A549 treated with Mapracorat at 1 μM for 4 hours (cell line): Measurements from ENCODE around the gene PTCD3. TPM values are rescaled to one million over a fixed set of nuclear protein-coding genes. Genes with fewer than 3 reads are reported as not detected.

ENCODE experiments used
- total RNA-seq: library from RNA; stranded (reverse); fragments of 200-300 nt; extraction: Qiagen RNA extraction; gene quantifications from 5 replicates; pipeline ENCODE4 v1.2.3, GENCODE V29; 2022

The PTCD3 gene
- total RNA-seq = 63.0 to 75.6 TPM (median 68.1 TPM) in 5 replicates

DNA sequence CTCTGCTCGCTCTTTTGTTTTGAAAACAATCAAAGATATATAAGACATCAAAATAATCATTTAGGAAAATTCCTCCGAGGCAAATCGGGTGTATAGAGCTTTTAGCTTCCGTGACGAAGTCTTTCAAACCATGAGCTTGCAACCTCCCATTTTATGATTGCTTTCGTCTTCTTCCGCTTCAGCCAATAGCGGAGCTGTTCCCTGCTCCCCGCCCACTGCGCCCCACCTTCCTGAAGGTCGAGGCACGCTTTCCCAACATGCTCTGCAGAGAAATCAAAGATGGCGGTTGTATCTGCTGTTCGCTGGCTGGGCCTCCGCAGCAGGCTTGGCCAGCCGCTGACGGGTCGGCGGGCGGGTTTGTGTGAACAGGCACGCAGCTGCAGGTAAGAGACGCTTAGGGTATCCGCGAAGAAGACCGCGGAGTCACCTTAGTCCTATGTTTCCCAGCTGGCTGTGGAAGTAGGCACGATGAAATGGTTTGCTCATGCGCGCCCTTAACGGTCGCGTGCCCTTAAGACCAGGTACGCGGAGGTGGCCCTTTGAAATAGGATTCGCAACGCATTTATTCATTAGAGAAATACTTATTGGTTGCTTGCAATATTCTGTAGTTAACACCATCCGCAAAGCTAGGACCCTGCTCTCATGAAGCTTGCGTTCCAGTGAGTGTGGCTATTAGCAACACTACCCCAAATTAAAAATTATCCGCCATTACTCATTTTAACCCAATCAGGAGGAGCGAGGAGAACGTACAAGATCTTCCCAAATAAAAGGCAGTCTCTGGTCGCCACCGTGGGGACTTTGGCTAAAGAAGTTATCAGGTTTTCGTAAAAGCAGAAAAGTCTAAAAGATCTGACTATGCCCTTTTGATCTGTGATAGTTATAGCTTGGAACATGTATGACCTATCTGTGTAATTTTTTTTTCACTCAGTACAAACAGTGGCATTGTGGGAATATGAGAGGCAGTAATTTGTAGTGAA, at the start of gene PTCD3:
Gene PTCD3, plus strand, starts transcription at position 267 of the 977 bp plus-strand sequence. Its CDS starts 13 bp downstream, at position 280.

GRCh38 chr2:86105252-86105968, 625 bp upstream of the PTCD3 start, which contains the start of gene POLR1A:
TSS of gene POLR1A (minus strand) at chr2:86105886. CDS start at chr2:86105776, 110 bp downstream.

Other genes starting within 250 kb of the PTCD3 start
- gene ST3GAL5, start 217.2 kb upstream of the PTCD3 start, total RNA-seq = 27.8 to 39.0 TPM (median 34.7 TPM) in 5 replicates
- gene POLR1A, start 349 bp upstream of the PTCD3 start, total RNA-seq = 16.6 to 25.3 TPM (median 22.0 TPM) in 5 replicates
- 103 to 119 TPM (median 109 TPM) in 5 replicates for gene IMMT, start 89.2 kb downstream of the PTCD3 start, total RNA-seq
- gene MRPL35, start 93.2 kb downstream of the PTCD3 start, total RNA-seq = 62.7 to 101 TPM (median 70.9 TPM) in 5 replicates
- gene REEP1, start 231.4 kb downstream of the PTCD3 start, total RNA-seq = 0.88 to 1.3 TPM (median 1.2 TPM) in 5 replicates